GM19043 (cell line): ENCODE results near the gene ATP6AP2.
"Not testable (repeated sequence)": the region's sequence is repeated elsewhere in the genome, so short reads cannot be mapped to it uniquely, and the experiment has no call there.

ENCODE experiments used
- ATAC-seq: cut with Tn5 transposase; IDR thresholded peaks from one replicate; pipeline ENCODE4 v1.9.1; 2021; ENCODE audit warnings: low read depth; ENCODE audit not compliant: unreplicated experiment

ATP6AP2 gene

GRCh38 chrX:40580537-40581335 is at the start of gene ATP6AP2:
ATP6AP2 (plus strand) TSS chrX:40580970; CDS start chrX:40581066, 96 bp downstream.
- peak; percentile 97 for ATAC-seq

DNA sequence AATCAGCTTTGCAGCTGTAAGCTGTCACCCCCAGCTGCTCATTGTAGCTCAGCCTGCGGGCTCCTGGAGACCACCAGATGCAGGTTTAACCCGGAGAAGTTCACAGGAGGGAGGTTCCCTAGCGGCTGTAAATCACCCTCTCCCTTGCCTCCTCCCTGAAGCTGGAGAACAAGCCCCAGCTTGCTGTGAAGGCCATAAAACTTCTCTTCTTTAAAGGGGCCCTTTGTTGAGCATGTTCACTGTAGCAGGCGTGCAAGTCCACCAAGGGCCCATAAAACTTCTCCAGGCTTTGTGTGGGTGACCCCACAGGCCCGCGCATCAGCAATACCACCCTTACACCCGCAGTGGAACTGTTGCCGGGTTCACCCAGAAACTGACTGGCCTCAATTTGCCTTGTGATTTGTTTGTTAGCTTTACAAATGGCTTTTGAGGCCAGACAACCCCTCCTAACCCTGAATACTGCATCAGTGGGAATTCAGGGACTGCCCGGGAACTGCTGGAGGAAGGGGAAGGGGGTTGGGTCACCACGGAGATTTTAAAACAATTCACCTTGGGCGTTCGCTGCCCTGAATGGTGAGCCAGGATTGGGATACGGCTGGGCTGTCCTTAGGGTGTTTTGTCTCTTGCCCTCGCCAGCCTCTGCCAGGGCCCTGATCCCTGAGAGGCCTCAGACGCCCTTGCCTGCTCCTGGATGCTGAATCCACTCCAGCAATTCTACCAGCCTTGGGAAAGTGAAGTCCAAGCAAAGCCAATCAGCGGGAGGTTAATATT is 49.5 kb upstream of the ATP6AP2 start:
- no peak for ATAC-seq

- no peak for ATAC-seq
These were observed 43.5 kb upstream of the ATP6AP2 start for GRCh38 chrX:40537310-40537709.

DNA sequence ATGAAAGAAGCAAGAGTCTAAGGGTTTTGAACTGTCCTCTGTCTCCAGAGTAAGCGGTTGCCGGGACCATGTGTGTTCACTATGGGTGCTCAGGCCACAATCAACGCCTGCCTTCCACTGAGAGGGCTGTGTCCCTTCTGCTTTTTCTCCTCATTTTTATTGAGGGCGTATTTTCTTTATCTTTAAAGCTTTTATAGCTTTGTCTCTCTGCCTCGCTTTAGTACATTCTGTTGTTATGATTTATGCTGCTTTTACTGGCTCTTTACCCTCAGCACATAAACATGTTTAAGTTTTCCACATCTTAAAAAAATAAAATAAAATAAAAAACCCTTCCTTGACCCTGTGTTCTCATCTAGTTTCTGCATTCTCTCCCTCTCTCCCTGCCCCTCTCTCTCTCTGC is 42.4 kb upstream of the ATP6AP2 start:
- no peak for ATAC-seq

DNA sequence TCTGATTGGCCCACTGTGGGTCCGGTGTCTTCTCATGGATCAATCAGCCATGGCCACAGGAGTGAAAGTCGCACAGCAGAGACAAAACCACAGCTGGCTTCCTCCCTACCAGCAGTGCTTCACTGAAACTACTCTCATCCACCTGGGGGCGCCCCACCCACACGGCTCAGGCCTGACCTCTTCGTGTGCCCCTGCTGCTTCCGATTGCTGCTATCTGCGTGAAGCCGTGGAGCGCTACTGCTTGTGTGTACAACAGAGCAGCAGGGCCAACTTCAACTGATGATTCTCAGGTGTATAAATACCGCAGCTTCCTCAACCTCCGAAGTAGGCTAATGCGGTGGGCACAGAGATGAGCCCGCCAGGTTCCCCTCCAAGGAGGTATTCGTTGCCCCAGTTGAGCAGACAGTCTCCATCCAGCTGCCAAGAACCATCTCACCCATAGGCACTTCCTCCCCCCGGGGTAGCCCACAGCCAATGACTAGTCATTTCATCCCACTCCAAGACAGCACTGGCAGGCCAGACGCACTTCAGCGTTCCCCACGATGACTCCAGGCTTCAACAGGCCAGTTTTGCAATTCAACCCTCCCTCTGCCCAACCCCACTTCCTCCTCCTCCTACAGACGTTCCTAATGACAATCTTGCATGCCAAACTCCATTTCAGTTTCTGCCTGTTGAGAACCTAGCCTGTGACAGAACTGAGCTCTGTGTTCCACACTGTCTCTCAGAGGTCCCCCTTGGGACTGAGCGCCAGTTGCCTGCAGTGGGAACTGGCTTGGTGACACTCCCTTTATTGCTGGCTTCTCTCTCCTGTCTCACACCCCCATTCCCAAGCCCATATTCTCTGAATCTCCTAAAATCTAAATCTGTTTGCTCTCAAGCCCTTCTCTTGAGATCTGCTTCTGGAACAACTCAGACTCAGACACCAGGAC is 41.3 kb upstream of the ATP6AP2 start:
- ATAC-seq = peak; percentile 88

DNA sequence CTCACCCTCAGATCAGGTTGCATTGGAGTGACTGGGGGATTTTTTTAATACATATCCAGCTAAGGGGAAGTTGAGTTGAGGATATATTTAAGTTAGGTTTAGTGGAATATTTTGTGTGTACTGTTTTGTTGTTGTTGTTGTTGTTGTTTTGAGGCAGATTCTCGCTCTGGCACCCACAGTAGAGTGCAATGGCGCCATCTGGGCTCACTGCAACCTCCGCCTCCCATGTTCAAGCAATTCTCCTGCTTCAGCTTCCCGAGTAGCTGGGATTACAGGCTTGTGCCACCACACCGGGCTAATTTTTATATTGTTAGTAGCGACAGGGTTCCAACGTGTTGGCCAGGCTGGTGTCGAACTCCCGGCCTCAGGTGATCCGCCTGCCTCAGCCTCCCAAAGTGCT is 38.6 kb upstream of the ATP6AP2 start:
- no peak for ATAC-seq

- no peak for ATAC-seq
These were observed 37.8 kb upstream of the ATP6AP2 start for GRCh38 chrX:40542972-40543371.

- no peak for ATAC-seq
These were observed 37.0 kb upstream of the ATP6AP2 start for GRCh38 chrX:40543661-40544328.

GRCh38 chrX:40544343-40545266 is 36.2 kb upstream of the ATP6AP2 start:
- ATAC-seq = no peak

DNA sequence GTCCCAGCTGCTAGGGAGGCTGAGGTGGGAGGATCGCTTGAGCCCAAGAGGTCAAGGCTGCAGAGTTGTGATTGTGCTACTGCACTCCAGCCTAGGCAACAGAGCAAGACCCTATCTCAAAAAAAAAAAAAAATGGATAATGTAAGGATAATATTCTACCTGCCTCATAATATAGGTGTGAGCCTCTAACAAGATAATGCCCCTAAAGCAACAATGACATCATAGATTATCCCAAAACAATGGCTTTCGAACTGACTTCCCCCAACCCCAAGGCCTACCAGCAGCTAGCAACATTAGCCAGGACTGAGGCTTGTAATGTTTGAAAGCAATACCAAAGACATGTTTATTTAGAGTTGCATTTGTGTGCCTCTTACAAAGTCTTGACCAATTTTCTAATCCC is 33.9 kb upstream of the ATP6AP2 start:
- ATAC-seq = no peak

GRCh38 chrX:40550066-40550465 is 30.7 kb upstream of the ATP6AP2 start:
- ATAC-seq = no peak

DNA sequence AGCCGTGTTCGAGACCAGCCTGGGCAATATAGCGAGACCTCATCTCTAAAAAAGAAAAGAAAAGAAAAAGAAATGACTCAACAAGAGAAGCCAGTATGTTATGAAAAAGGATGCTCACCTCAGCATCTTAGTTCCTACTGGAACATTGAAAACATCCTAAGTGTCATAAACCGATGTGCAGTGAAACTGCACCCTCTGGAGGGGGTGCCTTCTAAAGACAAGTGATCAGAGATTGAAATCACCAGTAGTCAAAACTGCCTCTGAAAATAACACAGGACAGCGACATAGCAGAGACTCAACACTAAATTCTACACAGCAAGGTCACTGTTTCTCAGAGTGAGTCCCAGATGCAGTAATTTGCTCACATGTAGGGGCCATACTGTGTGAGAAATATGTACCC is 28.0 kb upstream of the ATP6AP2 start:
- ATAC-seq = no peak

DNA sequence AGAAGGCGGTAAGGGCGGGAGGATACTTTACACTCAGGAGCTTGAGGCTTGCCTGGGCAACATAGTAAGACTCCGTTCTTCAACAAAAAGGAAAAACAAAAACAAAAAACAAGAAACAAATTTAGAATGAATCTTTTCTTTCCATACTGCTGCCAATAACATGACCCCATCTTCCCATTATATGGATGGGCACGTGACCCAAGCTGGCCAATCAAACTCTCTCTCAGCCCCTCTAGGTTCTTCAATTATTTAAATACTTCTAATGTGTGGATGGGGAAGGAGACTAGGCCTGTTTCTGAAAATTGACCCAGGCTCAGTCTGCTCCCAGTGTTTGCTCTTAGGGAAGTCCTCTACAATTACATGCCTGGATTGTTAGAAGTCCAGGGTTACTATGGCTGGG is 22.2 kb upstream of the ATP6AP2 start:
- no peak for ATAC-seq

GRCh38 chrX:40563784-40564183 is 17.0 kb upstream of the ATP6AP2 start:
- no peak for ATAC-seq

- ATAC-seq = no peak
These were observed 16.3 kb upstream of the ATP6AP2 start for GRCh38 chrX:40564447-40564846.

GRCh38 chrX:40570346-40571093 is 10.2 kb upstream of the ATP6AP2 start:
- ATAC-seq = no peak

GRCh38 chrX:40571164-40571563 is 9.6 kb upstream of the ATP6AP2 start:
- not testable (repeated sequence) for ATAC-seq

GRCh38 chrX:40571600-40571999 is 9.2 kb upstream of the ATP6AP2 start:
- ATAC-seq = no peak

- ATAC-seq = no peak
These were observed 7.0 kb upstream of the ATP6AP2 start for GRCh38 chrX:40573763-40574162.
